GM19240 (cell line): ENCODE results near the gene TRIML1.
"Not testable (repeated sequence)": the region's sequence is repeated elsewhere in the genome, so short reads cannot be mapped to it uniquely, and the experiment has no call there.

Experiments
- DNase-seq: peaks from one replicate; pipeline ENCODE4 v3.0.0; 2011; ENCODE audit warnings: low spot score; ENCODE audit not compliant: insufficient read length

TRIML1 gene

DNA sequence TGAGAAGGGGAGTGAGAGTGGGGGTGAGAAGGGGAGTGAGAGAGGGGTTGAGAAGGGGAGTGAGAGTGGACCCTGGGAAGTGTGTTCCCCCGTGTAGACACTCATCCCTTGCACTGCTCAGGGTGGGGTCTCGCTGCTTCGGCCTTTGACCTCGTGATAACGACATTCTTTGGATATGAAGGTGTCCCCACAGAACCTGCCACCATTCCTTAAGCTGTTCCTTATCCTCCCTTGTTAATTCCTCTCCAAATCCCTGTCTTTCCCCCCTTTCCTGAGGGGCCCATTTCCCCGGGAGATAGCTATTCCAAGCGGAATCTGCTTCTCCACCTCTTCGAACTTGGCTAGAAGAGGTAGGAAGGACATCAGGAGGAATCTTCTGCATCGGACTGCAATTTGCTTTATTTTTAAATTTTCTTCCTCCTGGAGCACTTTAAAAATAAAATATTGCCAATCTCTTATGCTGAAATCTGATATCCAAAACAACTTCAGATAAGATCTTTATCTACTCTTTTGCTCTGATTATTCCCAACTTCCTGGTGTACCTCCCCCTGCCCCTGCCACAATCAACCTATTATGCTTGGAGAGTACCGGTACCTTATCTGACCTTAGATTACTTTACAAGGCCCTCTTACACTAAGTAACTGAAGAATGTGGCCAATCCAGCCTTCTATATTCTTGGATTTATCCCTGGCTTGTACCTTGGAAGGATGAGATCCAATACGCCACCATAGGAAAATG lies 15.6 kb downstream of the TRIML1 start:
- DNase-seq, result no peak

DNA sequence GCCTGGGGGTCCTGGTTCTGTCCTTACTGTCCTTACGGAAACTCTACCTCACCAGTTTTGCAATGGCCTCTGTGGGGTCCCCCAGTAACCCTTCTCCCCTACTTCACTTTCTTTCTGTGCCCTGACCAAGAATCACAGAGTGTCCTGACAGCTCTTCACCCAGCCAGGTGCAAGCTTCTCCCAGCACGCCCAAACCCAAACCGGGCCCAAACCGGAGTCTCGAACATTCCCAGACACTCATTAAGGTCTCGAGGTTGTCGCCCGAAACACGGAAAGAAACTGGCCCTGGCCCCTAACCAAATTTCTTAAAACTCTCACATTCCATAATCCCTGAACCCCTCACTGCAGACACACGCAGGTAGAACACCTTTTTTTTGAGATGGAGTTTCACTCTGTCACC lies 19.1 kb downstream of the TRIML1 start:
- no peak for DNase-seq

DNA sequence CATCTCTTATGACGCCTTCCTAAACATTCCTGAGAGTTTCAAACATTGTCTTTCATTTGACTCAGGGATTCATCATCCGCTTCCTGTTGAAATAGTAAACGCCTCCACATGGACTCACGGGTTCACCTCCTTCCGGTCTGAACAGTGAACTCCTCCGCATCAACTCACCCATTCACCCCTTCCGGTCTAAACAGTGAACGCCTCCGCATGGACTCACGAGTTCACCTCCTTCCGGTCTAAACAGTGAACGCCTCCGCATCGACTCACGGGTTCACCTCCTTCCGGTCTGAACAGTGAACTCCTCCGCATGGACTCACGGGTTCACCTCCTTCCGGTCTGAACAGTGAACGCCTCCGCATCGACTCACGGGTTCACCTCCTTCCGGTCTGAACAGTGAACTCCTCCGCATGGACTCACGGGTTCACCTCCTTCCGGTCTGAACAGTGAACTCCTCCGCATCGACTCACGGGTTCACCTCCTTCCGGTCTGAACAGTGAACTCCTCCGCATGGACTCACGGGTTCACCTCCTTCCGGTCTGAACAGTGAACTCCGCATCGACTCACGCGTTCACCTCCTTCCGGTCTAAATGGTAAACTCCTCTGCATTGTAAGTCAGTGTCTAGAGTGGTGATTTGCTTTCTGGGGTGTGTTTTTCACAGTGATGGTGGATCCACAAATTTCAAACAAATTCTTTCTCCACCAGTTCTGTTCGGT lies 20.4 kb downstream of the TRIML1 start:
- DNase-seq, result not testable (repeated sequence)

DNA sequence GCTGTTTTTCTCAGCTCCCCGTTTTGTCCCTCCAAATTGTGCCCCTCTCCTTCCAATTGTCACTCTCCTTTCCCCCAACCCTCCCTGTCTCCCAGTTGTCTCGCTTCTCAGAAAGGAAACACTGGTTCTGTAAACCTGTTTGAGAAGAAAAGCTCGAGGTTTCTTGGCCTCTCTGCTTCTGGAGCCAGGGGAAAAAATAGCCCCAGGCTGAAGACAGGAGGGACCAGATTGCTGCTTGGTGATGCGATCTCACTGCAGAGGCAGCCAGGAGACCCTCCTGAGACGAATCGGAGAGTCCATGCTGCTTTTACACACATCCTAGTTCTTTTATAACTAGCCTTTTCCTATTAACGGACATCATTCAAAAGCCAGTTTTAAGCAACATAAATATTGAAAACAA lies 21.2 kb downstream of the TRIML1 start:
- DNase-seq, result no peak

DNA sequence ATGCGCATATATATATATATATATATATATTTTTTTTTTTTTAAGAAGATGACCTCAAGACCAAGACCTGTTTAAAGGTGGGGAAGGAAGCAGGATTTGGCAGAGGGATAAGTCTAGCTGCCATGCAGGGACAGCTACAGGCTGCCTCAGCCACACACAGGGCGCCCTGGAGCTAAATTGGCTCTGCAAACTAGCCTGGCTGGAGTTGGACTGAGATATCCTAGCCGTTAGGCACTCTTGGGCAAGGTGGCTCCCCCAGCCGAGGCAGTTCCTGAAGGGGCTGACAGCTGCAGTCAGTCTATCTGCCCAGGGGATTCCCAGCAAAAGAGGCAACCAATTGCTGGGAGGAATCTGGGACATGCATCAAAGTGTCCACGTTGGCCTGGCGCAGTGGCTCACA lies 21.9 kb downstream of the TRIML1 start:
- DNase-seq, result no peak

DNA sequence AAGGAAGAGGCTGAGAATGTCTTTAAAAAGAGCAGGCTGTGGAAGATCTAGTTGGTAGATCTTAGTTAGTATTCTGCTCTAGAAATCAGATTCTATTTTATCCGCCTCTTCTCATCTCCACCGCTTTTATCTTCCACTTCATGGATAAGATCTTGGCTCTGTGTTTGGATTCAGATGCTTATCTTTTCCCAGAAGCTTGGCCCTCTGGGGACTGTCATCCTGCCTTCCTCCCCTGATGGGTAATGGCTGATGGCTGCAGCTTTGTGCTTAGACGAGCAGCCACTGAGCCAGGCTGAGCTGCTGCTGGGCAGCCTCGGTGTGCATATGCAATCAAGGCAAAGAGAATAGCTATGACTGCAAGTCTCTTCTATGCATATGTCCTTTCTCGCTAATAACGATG lies 23.5 kb downstream of the TRIML1 start:
- no peak for DNase-seq

DNA sequence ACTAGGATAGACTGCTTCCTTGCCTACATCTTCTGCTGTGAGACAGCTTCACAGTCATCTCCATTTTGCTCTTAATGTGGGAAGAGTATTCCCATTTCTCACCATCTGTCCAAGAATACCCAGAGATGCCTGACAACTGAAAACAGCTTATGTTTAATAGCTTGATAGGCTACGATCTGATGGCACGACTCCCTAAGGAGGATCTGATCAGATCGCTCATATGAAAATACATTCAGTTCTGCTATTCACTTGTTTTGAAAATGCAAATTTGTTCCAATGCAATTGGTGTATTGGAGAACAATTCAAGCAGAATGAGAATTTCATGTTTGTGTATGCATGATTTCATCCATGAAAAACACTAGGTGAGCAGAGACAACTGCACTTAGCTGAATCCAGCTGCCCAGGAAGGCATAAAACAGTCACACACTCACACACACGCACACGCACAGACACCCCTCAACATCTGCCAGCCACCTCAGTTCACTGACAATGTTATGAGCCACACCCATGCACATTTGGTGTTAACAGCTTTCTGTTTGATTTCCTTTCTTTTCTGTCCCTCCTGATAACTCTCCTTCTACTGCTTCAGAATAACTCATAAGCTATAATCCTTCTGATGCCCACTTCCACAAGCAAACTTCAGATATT lies 29.6 kb downstream of the TRIML1 start:
- DNase-seq, result no peak

DNA sequence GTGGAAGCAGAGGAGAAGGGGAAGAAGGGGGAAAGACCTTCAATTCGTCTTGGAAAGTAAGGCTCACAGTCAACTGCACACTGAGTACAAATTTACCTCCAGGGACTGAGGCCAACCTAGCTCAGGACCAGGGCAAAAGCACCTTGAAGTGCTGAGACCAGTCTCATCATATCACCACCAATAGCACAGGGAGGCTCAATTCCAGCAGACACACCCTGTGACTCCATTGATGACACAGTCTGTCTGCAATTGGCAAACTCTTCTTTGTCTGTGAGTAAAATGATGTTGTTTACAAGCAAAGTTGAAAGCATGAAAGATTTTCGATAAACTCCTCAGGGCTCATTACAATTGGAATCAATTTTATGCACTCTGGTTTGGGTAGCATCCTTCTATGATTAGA lies 32.3 kb downstream of the TRIML1 start:
- DNase-seq, result no peak

DNA sequence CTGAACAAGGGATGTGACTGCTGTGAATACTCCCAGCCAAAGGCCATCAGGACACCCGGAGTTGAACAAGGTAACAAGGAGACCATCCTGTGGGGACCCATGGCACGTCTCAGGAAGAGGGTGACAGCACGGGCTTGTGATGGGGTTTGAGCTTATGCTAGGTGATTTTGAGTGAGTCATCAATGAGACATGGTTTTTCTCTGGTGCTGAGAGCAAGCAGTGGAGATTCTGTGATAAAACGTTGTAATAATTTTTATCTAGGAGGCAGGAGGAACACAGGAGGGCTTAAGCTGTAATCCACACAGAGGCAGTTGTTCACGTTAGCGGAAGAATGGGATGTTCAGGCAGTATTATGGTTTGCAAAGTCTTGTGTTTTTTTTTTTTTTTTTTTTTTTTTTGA lies 36.0 kb downstream of the TRIML1 start:
- no peak for DNase-seq

DNA sequence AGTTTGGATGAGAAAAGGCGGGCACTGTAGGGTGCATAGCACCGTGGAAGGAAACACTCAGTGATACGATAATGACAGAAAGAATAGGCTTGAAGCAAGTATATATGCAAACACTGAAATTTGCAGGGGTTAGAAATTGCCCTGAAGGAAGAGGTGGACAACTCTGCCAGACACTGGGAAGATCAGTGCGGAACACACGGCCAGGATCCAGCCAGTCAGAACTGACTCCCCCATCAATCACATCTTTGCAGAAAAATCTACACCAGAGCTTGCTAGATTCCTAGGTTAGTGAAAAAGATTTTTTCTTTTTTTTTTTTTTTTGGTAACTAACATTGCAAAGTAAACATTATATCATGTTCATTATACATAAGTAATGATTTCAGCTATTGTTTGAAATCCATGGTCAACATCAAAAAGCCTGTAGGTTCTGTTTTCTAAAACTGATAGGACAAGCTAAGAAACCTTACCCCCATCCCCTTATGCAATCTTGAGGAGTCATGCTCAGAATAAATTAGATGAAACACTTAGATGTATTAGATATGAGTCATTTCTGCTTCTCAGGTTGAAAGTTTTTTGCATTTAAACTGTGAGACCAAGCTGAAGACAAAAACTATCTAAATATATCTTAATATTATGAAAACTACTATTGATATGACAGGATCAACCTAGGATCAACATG lies 38.9 kb downstream of the TRIML1 start:
- no peak for DNase-seq

DNA sequence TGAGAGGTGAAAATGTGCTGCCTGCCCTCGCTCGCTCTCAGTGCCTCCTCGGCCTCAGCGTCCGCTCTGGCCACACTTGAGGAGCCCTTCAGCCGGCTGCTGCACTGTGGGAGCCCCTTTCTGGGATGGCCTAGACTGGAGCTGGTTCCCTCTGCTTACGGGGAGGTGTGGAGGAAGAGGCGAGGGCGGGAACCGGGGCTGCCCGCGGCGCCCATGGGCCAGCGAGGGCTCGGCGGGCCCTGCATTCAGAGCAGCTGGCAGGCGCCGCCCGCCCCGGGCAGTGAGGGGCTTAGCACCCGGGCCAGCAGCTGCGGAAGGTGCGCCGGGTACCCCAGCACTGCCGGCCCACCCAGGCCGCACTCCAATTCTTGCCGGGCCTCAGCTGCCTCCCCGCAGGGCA lies 39.6 kb downstream of the TRIML1 start:
- DNase-seq, result no peak

DNA sequence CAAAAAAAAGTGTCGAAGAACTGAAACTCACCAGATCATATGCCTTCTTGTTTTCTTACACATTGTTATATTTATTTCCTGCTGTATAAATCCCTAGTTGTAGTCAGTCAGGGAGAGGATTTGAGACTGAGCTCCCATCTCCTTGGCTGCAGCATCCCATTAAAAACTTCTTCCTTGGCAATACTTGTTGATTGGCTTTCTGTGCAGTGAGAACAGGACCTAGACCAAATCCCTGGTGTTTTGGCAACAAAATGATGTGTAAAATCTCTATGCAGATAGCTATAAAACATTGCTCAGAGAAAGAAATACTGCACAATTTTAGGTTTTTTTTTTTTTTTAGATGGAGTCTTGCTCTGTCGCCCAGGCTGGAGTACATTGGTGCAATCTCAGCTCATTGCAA lies 47.9 kb downstream of the TRIML1 start:
- no peak for DNase-seq

DNA sequence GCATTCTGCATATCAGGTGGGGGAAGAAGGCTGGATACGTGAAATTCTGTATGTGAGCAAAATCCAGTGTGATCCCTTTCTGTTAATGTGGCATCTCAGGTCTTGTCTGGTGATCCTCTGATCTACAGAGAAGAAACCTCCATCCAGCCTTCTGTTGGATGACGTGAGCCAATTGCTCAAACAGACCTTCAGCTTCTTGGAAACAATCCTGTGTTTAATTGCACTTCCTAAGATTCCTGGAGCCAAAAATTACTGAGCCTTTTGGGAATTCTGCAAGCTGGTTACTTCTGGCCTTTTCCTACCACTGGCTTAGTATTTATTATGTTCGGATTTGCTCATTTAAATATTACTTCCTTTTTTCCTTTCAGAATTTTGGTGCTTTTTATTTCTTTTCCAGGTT lies 51.2 kb downstream of the TRIML1 start:
- DNase-seq, result no peak

DNA sequence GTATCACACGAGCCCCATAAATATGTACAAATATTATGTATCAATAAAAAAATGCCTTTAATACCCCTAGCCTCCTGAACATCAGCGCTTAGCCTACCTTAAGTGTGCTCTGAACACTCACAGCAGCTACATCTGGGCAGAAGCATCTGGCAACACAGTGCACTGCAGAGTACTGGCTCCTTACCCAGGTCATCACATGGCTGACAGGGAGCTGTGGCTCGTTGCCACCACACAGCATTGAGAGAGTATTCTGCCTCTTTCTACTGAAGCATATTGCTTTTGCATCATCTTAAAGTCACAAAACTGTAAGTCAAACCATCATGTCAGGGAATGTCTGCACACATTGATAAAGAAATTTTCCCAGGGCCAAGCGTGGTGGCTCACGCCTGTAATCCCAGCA lies 55.2 kb downstream of the TRIML1 start:
- no peak for DNase-seq

DNA sequence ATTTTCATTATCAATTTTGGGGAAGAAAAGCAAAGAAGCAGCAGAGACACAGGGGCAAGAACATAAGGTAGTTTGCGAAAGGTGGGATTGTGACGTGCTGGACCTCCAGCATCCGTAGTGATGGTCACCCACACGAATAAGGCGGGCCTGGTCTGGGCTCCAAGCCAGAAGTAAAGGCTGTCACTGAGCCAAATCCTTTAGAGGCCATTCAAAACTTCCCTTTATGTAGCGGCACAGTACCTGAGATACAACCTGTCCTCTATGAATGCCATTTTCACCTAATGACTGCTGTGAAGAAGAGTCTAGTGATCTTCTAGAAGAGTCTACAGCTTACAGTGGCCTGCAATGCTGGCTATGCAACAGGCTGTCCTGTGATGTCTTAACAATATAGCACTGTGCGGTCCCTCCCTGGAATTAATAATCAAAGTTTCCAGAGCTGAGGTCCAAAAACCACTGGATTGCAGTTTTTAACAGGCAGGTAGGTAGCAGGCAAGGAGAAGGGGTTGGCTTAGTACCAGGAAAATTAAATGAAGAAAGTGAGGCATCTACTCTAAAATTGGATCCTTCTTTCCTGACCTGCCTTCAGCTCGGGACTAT lies 56.2 kb downstream of the TRIML1 start:
- DNase-seq, result no peak

DNA sequence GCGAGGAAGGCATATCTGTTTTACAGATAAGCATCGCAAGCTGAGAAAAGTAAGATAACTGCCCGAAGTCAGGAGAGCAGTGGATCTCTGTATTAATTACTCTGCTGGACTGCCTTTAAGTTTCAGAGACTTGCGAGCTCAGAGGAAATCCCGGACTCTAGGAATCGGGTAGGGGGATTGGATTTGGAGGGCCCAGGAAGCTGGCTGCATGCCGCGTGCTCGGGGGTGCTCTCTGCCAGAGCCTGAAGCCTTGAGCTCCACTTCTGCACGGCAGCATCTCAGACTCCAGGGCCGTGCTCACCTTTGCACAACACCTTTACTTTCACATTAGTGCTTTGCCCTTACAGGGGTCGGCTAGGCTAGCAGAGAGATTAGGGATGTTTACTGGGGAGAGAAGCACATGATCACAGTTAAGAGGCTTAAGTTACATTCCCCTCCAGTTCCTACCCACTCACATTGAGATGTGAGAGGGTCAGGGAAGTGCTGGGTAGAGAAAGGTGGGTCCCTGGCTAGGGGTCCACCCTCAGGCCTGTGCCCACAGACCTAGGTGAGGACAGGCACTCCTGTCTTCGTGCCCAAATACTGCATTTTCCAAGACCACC lies 57.0 kb downstream of the TRIML1 start:
- no peak for DNase-seq
